GM13976 (cell line): ENCODE results near the gene MEP1B.
"Not testable (repeated sequence)": the region's sequence is repeated elsewhere in the genome, so short reads cannot be mapped to it uniquely, and the experiment has no call there.

Source experiments
- DNase-seq: peaks from one replicate; pipeline ENCODE4 v3.0.0; 2012; ENCODE audit warnings: low spot score
- in situ Hi-C: fragments of 300-500 bp; cut with MboI; formaldehyde crosslinking; loops from one replicate; pipeline ENCODE4 v1.12.0; 2022; ENCODE audit warnings: low sequenced_read_pairs, mixed read lengths, inconsistent platforms; ENCODE audit not compliant: unreplicated experiment
- TF ChIP-seq, protein P1 (sequence below): IDR thresholded peaks from 2 replicates; pipeline ENCODE4 v1.5.1; 2012; ENCODE audit warnings: borderline replicate concordance, mild to moderate bottlenecking; ENCODE audit not compliant: insufficient read depth; ENCODE audit errors: extremely low read depth, missing control alignments, control extremely low read depth

The MEP1B gene

DNA sequence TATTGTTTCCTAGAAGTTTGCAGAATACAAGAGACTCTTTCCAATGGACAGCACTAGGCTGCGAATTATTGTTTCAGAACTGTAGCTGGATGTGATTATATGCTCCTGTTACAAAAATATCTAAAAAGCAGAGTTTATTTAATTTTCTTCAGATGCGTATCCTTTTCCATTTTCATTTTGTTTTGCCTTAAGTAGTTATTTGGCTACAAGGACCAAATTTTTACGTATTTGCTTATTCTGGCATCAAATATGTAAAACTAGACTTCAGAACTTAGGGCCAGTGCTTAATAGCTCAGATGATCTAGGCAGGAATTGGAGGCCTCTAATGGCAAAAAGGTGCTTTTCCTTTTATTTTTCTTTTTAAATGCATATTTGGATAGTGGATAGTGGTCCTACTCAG is 18.7 kb downstream of the MEP1B start:
- no peak for DNase-seq
- in situ Hi-C loops, result no loop called here

GRCh38 chr18:32209685-32210445 is 20.0 kb downstream of the MEP1B start:
- TF ChIP-seq, protein P1, sequence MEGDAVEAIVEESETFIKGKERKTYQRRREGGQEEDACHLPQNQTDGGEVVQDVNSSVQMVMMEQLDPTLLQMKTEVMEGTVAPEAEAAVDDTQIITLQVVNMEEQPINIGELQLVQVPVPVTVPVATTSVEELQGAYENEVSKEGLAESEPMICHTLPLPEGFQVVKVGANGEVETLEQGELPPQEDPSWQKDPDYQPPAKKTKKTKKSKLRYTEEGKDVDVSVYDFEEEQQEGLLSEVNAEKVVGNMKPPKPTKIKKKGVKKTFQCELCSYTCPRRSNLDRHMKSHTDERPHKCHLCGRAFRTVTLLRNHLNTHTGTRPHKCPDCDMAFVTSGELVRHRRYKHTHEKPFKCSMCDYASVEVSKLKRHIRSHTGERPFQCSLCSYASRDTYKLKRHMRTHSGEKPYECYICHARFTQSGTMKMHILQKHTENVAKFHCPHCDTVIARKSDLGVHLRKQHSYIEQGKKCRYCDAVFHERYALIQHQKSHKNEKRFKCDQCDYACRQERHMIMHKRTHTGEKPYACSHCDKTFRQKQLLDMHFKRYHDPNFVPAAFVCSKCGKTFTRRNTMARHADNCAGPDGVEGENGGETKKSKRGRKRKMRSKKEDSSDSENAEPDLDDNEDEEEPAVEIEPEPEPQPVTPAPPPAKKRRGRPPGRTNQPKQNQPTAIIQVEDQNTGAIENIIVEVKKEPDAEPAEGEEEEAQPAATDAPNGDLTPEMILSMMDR, result no peak
- in situ Hi-C loops, result no loop called here
- no peak for DNase-seq

More for the DNA sequence above, 18.7 kb downstream of the MEP1B start:
- TF ChIP-seq, protein P1, result no peak

DNA sequence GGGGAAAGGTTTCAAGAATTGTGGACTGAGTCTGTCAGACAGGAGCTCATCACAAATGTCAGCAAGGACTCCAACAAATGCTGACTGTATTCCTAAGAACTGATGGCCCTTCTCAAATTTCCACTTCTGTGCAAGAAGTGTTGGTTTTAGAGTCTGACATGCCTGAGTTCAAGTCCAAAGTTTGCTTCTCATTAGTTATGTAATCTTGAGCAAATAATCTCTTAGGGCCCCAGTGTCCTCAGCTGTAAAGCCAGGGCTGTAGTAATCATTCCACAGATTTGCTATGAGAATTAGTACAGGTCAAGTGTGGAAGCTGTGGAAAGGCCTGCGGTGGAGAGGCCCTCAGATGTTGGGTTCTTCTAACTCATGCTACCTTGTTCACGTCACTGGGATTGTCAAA is 23.9 kb downstream of the MEP1B start:
- in situ Hi-C loops, result no loop called here
- no peak for DNase-seq

DNA sequence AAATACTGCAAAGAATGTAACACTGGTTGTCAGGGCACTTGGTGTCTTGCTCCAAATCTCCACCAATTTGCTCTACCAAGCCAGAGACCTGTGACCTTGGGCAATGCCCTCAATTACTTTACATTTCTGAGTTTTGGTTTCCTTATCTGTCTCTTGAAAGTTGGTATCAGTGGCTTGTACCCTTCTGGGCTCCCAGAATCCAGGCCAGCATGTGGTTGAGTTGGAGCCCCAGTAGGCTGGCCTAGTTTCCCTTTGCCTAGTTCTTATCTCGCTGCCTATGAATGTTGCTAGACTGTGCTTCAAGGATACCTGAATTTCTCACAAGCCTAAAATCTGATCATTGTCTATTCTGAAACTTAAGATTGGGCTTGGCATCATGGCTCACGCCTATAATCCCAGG is 26.6 kb downstream of the MEP1B start:
- in situ Hi-C loops, result no loop called here
- DNase-seq, result no peak
- TF ChIP-seq, protein P1, result no peak

More for the DNA sequence above, 23.9 kb downstream of the MEP1B start:
- TF ChIP-seq, protein P1, result no peak

DNA sequence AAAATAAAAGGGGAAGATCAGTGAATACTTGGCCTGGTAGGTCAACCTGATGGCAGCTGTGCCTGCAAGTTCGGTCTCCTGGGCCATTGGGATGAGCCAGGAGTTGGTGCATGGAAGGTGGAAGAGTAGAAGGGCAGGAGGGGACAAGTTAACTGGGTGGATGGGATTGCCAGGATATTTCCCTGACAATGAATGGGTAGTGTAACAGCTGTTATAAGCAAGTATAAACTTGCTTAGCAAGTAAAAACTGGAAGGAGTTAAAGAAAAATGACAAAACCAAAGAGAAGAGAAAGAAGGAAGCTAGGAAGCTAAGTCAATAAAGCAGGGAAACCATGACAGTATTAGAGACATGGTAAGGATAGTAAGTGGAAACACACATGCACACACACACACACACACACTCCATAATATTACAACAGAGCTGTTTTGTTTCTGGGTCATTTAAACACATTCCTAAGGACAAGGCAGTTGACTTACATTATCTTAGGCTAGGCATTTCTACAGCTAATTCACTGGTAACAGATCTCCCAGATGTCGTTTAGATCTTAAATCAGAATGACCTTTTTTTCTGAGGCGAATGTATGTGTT is 29.7 kb downstream of the MEP1B start:
- TF ChIP-seq, protein P1, result no peak
- in situ Hi-C loops, result no loop called here

GRCh38 chr18:32233348-32233747 is 43.5 kb downstream of the MEP1B start:
- DNase-seq, in situ Hi-C loops: not testable (repeated sequence)

More for the DNA sequence above, 29.7 kb downstream of the MEP1B start:
- DNase-seq, result no peak

- TF ChIP-seq, protein P1, result no peak
- in situ Hi-C loops, result no loop called here
- DNase-seq, result no peak
These were observed 47.2 kb downstream of the MEP1B start for GRCh38 chr18:32237049-32237448.
